MG63 (cell line): ENCODE data around the gene DKC1. TPM values are rescaled to one million over a fixed set of nuclear protein-coding genes. Genes with fewer than 3 reads are reported as not detected.
A peak's percentile ranks its signal among the peaks of the same experiment; 100 is the strongest.

ENCODE experiments used
- DNase-seq: peaks from one replicate; pipeline ENCODE4 v3.0.0-alpha.2; 2020
- H3K27me3 ChIP-seq: fragments of 250-450 bp; sonication (Bioruptor Pico); 2 replicates; pipeline ENCODE4 v1.5.1; 2020; ENCODE audit warnings: mild to moderate bottlenecking, moderate library complexity
- H3K36me3 ChIP-seq: fragments of 250-450 bp; sonication (Bioruptor Pico); 2 replicates; pipeline ENCODE4 v1.5.1; 2020; ENCODE audit warnings: mild to moderate bottlenecking, moderate library complexity
- H3K4me3 ChIP-seq: fragments of 250-450 bp; sonication (Bioruptor Pico); 2 replicates; pipeline ENCODE4 v1.5.1; 2020; ENCODE audit warnings: mild to moderate bottlenecking, moderate library complexity
- H3K9me3 ChIP-seq: fragments of 250-450 bp; sonication (Bioruptor Pico); 2 replicates; pipeline ENCODE4 v1.5.1; 2020; ENCODE audit warnings: mild to moderate bottlenecking, moderate library complexity
- total RNA-seq: library from RNA; depleted of rRNA; stranded (reverse); fragments of >200 nt; shearing (Covaris generic); gene quantifications from 2 replicates; pipeline ENCODE4 v1.2.3, GENCODE V29; 2014; ENCODE audit warnings: low replicate concordance

DKC1 gene
- total RNA-seq, 1 experiment from 2014 or later: 34.1 TPM

GRCh38 chrX:154732421-154733065, 30.1 kb upstream of the DKC1 start:
- H3K9me3 ChIP-seq: no peaks in the 10 kb centered on the region
- DNase-seq: peak; percentile 79
- no peaks in the 10 kb centered on the region for H3K27me3 ChIP-seq
- H3K4me3 ChIP-seq: no peak overlapping the region
- no peaks in the 10 kb centered on the region for H3K36me3 ChIP-seq

GRCh38 chrX:154733066-154733425, 29.6 kb upstream of the DKC1 start:
- no peaks in the 10 kb centered on the region for H3K27me3 ChIP-seq
- no peaks in the 10 kb centered on the region for H3K9me3 ChIP-seq
- no peak for DNase-seq
- H3K36me3 ChIP-seq: no peaks in the 10 kb centered on the region
- H3K4me3 ChIP-seq: no peak overlapping the region

- no peaks in the 10 kb centered on the region for H3K27me3 ChIP-seq
- peak; percentile 43 for DNase-seq
Observed at GRCh38 chrX:154734061-154734781, 28.4 kb upstream of the DKC1 start.

GRCh38 chrX:154735695-154736393, 26.8 kb upstream of the DKC1 start:
- Histone ChIP-seq H3K9me3 (no peaks in the 10 kb centered on the region), H3K27me3 (no peaks in the 10 kb centered on the region), H3K4me3 (no peak overlapping the region), H3K36me3 (no peaks in the 10 kb centered on the region)
- peak; percentile 69 for DNase-seq

More at GRCh38 chrX:154734061-154734781, 28.4 kb upstream of the DKC1 start:
- Histone ChIP-seq H3K36me3 (no peaks in the 10 kb centered on the region), H3K9me3 (no peaks in the 10 kb centered on the region), H3K4me3 (no peak overlapping the region)

- Histone ChIP-seq H3K27me3 (no peaks in the 10 kb centered on the region), H3K9me3 (no peaks in the 10 kb centered on the region), H3K4me3 (no peak overlapping the region), H3K36me3 (no peaks in the 10 kb centered on the region)
- DNase-seq: no peak
Observed at GRCh38 chrX:154737136-154737535, 25.5 kb upstream of the DKC1 start.

- peak; percentile 78 for DNase-seq
Observed at GRCh38 chrX:154738011-154738738, 24.5 kb upstream of the DKC1 start.

GRCh38 chrX:154739952-154740465, 22.7 kb upstream of the DKC1 start:
- no peak overlapping the region for H3K4me3 ChIP-seq
- H3K9me3 ChIP-seq: no peaks in the 10 kb centered on the region
- no peaks in the 10 kb centered on the region for H3K36me3 ChIP-seq
- no peaks in the 10 kb centered on the region for H3K27me3 ChIP-seq
- no peak for DNase-seq

More at GRCh38 chrX:154738011-154738738, 24.5 kb upstream of the DKC1 start:
- H3K36me3 ChIP-seq: no peaks in the 10 kb centered on the region
- H3K9me3 ChIP-seq: no peaks in the 10 kb centered on the region
- H3K4me3 ChIP-seq: no peak overlapping the region
- H3K27me3 ChIP-seq: no peaks in the 10 kb centered on the region

- Histone ChIP-seq H3K4me3 (no peak overlapping the region), H3K36me3 (no peaks in the 10 kb centered on the region), H3K9me3 (no peaks in the 10 kb centered on the region), H3K27me3 (no peaks in the 10 kb centered on the region)
- no peak for DNase-seq
Observed at GRCh38 chrX:154742613-154743012, 20.1 kb upstream of the DKC1 start.

- peak; percentile 6 for DNase-seq
- Histone ChIP-seq H3K36me3 (no peaks in the 10 kb centered on the region), H3K9me3 (no peaks in the 10 kb centered on the region), H3K4me3 (no peak overlapping the region), H3K27me3 (peaks cover 27% of the 10 kb centered on the region)
Observed at GRCh38 chrX:154748712-154749339, 13.8 kb upstream of the DKC1 start.

GRCh38 chrX:154749856-154750255, 12.8 kb upstream of the DKC1 start:
- Histone ChIP-seq H3K27me3 (peaks cover 27% of the 10 kb centered on the region), H3K9me3 (no peaks in the 10 kb centered on the region), H3K4me3 (no peak overlapping the region), H3K36me3 (no peaks in the 10 kb centered on the region)
- DNase-seq: no peak

- H3K9me3 ChIP-seq: no peaks in the 10 kb centered on the region
- H3K4me3 ChIP-seq: peak within 1 kb of the TSS; percentile 23; the same call in 1 of the 2 replicates
- peaks cover 27% of the 10 kb centered on the region for H3K27me3 ChIP-seq
- H3K36me3 ChIP-seq: no peaks in the 10 kb centered on the region
- peak; percentile 34 for DNase-seq
Observed at GRCh38 chrX:154750301-154751202, 12.1 kb upstream of the DKC1 start, which contains the start of gene GAB3. Gene GAB3 (minus strand): TSS chrX:154751077. CDS start chrX:154751025, 52 bp downstream.

- peaks cover 27% of the 10 kb centered on the region for H3K27me3 ChIP-seq
- no peaks in the 10 kb centered on the region for H3K36me3 ChIP-seq
- no peak for DNase-seq
- no peak overlapping the region for H3K4me3 ChIP-seq
- H3K9me3 ChIP-seq: no peaks in the 10 kb centered on the region
Observed at GRCh38 chrX:154751203-154751668, 11.4 kb upstream of the DKC1 start.

GRCh38 chrX:154751669-154752271, 10.9 kb upstream of the DKC1 start:
- H3K9me3 ChIP-seq: no peaks in the 10 kb centered on the region
- H3K36me3 ChIP-seq: no peaks in the 10 kb centered on the region
- H3K4me3 ChIP-seq: no peak overlapping the region
- H3K27me3 ChIP-seq: peaks cover 27% of the 10 kb centered on the region
- DNase-seq: no peak

- Histone ChIP-seq H3K36me3 (no peaks in the 10 kb centered on the region; the same call in 1 of the 2 replicates), H3K9me3 (no peaks in the 10 kb centered on the region), H3K27me3 (no peaks in the 10 kb centered on the region), H3K4me3 (no peak overlapping the region)
- DNase-seq: no peak
Observed at GRCh38 chrX:154758696-154759095, 4.0 kb upstream of the DKC1 start.
